GM19397 (cell line): ENCODE measurements around the gene AP2A1.

Experiments
- ATAC-seq: cut with Tn5 transposase; IDR thresholded peaks from one replicate; pipeline ENCODE4 v1.9.1; 2021; ENCODE audit warnings: mild to moderate bottlenecking, moderate library complexity; ENCODE audit not compliant: unreplicated experiment

Gene AP2A1

GRCh38 chr19:49792829-49793560, 26.2 kb downstream of the AP2A1 start:
- ATAC-seq: no peak

GRCh38 chr19:49793561-49793840, 26.7 kb downstream of the AP2A1 start:
- no peak for ATAC-seq

GRCh38 chr19:49795615-49796014, 28.8 kb downstream of the AP2A1 start:
- ATAC-seq: no peak

- ATAC-seq: no peak
Observed at GRCh38 chr19:49798574-49798973, 31.8 kb downstream of the AP2A1 start.

- no peak for ATAC-seq
Observed at GRCh38 chr19:49799271-49799797, 32.5 kb downstream of the AP2A1 start.

- ATAC-seq: no peak
Observed at GRCh38 chr19:49799798-49800376, 33.1 kb downstream of the AP2A1 start.

GRCh38 chr19:49800771-49801170, 34.0 kb downstream of the AP2A1 start:
- no peak for ATAC-seq

GRCh38 chr19:49801401-49801888, 34.6 kb downstream of the AP2A1 start:
- no peak for ATAC-seq

GRCh38 chr19:49801966-49802661, 35.3 kb downstream of the AP2A1 start:
- ATAC-seq: no peak

GRCh38 chr19:49802836-49803528, 36.2 kb downstream of the AP2A1 start:
- ATAC-seq: no peak

- no peak for ATAC-seq
Observed at GRCh38 chr19:49803529-49803856, 36.7 kb downstream of the AP2A1 start.

- no peak for ATAC-seq
Observed at GRCh38 chr19:49805822-49806619, 39.2 kb downstream of the AP2A1 start.

GRCh38 chr19:49806620-49806959, 39.8 kb downstream of the AP2A1 start:
- no peak for ATAC-seq

GRCh38 chr19:49807058-49807903, 40.5 kb downstream of the AP2A1 start:
- ATAC-seq: no peak

GRCh38 chr19:49807904-49808675, 41.3 kb downstream of the AP2A1 start:
- ATAC-seq: no peak

- ATAC-seq: no peak
Observed at GRCh38 chr19:49808711-49809159, 41.9 kb downstream of the AP2A1 start.

GRCh38 chr19:49809160-49809940, 42.5 kb downstream of the AP2A1 start:
- ATAC-seq: no peak

GRCh38 chr19:49809941-49810389, 43.2 kb downstream of the AP2A1 start:
- no peak for ATAC-seq
